H1 (cell line): ENCODE measurements around the gene ZNF362. TPM values are rescaled to one million over a fixed set of nuclear protein-coding genes. Genes with fewer than 3 reads are reported as not detected.

ENCODE experiments used
- CTCF ChIA-PET: fragments of 300-600 bp; sonication (Branson Sonifier 250); formaldehyde crosslinking; loops from one replicate; lab custom pipeline; 2021; ENCODE audit not compliant: partially characterized antibody; lab: Charles Lee
- POLR2A ChIA-PET: fragments of 300-600 bp; sonication (Branson Sonifier 250); formaldehyde crosslinking; loops from one replicate; lab custom pipeline; 2021; ENCODE audit warnings: inconsistent platforms; ENCODE audit not compliant: partially characterized antibody; lab: Charles Lee
- DNase-seq, 2 experiments: peaks; one replicate each; pipeline versions ENCODE4 v3.0.0 to v3.0.0-alpha.2; 2010 to 2022; ENCODE audit warnings: low spot score in 2 of 2, low read depth in 1 of 2, mixed read lengths in 1 of 2
- FAIRE-seq: peaks from 2 replicates; lab custom pipeline; 2011; peaks lifted over from hg19 to GRCh38; lab: Jason Lieb, UNC
- H2AFZ ChIP-seq: 2 replicates; pipeline ENCODE4 v1.8.1; 2012; ENCODE audit warnings: low read length, inconsistent platforms
- H2AK5ac ChIP-seq: 2 replicates; pipeline ENCODE4 v1.6.1; 2013; ENCODE audit warnings: low read depth, low read length
- H2BK120ac ChIP-seq: replicated peaks from 2 replicates; pipeline ENCODE3; 2013; ENCODE audit warnings: low read depth, low read length, inconsistent platforms
- H2BK12ac ChIP-seq: 2 replicates; pipeline ENCODE4 v1.6.1; 2013; ENCODE audit warnings: low read depth, low read length
- H2BK15ac ChIP-seq: 2 replicates; pipeline ENCODE4 v1.6.1; 2013; ENCODE audit warnings: low read length
- H2BK20ac ChIP-seq: 2 replicates; pipeline ENCODE4 v1.6.1; 2013; ENCODE audit warnings: low read length
- H2BK5ac ChIP-seq: 2 replicates; pipeline ENCODE4 v1.6.1; 2013; ENCODE audit warnings: low read depth, low read length
- H3K14ac ChIP-seq: 2 replicates; pipeline ENCODE4 v1.6.1; 2013; ENCODE audit warnings: inconsistent platforms; ENCODE audit not compliant: insufficient read length
- H3K18ac ChIP-seq: 2 replicates; pipeline ENCODE4 v1.6.1; 2013; ENCODE audit warnings: low read length; ENCODE audit errors: extremely low read depth
- H3K23ac ChIP-seq: 2 replicates; pipeline ENCODE4 v1.6.1; 2013; ENCODE audit warnings: inconsistent platforms; ENCODE audit not compliant: insufficient read length
- H3K23me2 ChIP-seq: 2 replicates; pipeline ENCODE4 v1.6.1; 2013; ENCODE audit warnings: low read depth, low read length
- H3K27ac ChIP-seq: 2 replicates; pipeline ENCODE4 v1.6.1; 2011; ENCODE audit warnings: low read depth, low read length, inconsistent platforms
- H3K27me3 ChIP-seq, 4 experiments: replicated peaks in 1 of 4; 1 replicate in 1 of 4; 2 replicates in 3 of 4; pipeline versions ENCODE4 v1.6.1 to v1.8.1; 2011 to 2013; ENCODE audit warnings: low read length in 3 of 4, mild to moderate bottlenecking in 3 of 4, inconsistent platforms in 2 of 4, mixed read lengths in 2 of 4, moderate library complexity in 1 of 4; ENCODE audit not compliant: control insufficient read depth in 3 of 4, insufficient read depth in 3 of 4; ENCODE audit errors: extremely low read depth in 1 of 4
- H3K36me3 ChIP-seq, 4 experiments: 2 replicates each; pipeline versions ENCODE4 v1.6.1 to v1.8.1; 2011 to 2013; ENCODE audit warnings: mild to moderate bottlenecking in 4 of 4, low read length in 3 of 4, moderate library complexity in 2 of 4, control low read depth in 1 of 4, inconsistent platforms in 1 of 4; ENCODE audit not compliant: insufficient read depth in 4 of 4, control insufficient read depth in 2 of 4
- H3K4ac ChIP-seq: replicated peaks from 2 replicates; pipeline ENCODE3; 2013; ENCODE audit warnings: low read length, low read depth, mixed read lengths, inconsistent platforms; ENCODE audit not compliant: insufficient read length
- H3K4me1 ChIP-seq, 4 experiments: replicated peaks in 1 of 4; 1 replicate in 1 of 4; 2 replicates in 3 of 4; pipeline versions ENCODE4 v1.6.1 to v1.8.1; 2011 to 2013; ENCODE audit warnings: low read length in 3 of 4, inconsistent platforms in 2 of 4, mixed read lengths in 1 of 4; ENCODE audit not compliant: insufficient read depth in 4 of 4, control insufficient read depth in 3 of 4
- H3K4me2 ChIP-seq, 2 experiments: 2 replicates each; pipeline versions ENCODE4 v1.6.1 to v1.8.1; 2011 to 2013; ENCODE audit warnings: low read depth in 2 of 2, low read length in 2 of 2, control low read depth in 1 of 2, inconsistent platforms in 1 of 2, mild to moderate bottlenecking in 1 of 2; ENCODE audit not compliant: insufficient read depth in 1 of 2
- H3K4me3 ChIP-seq, 4 experiments: fragments of 200-600, 300-600 bp in 1 of 4; sonication (generic), shearing (Covaris generic), sonication (Bioruptor Twin) in 1 of 4; 2 replicates each; pipeline versions ENCODE4 v1.5.1 to v1.8.1; 2011 to 2016; ENCODE audit warnings: low read length in 4 of 4, low read depth in 3 of 4, control low read depth in 2 of 4, inconsistent platforms in 2 of 4, mild to moderate bottlenecking in 2 of 4, mixed read lengths in 1 of 4, moderate library complexity in 1 of 4; ENCODE audit not compliant: insufficient read depth in 2 of 4; ENCODE audit errors: extremely low read depth in 1 of 4
- H3K56ac ChIP-seq: replicated peaks from 2 replicates; pipeline ENCODE3; 2013; ENCODE audit warnings: low read depth, mild to moderate bottlenecking, mixed read lengths, low read length, inconsistent platforms; ENCODE audit not compliant: insufficient read length
- H3K79me1 ChIP-seq: 2 replicates; pipeline ENCODE4 v1.6.1; 2013; ENCODE audit warnings: low read depth, low read length, control low read depth
- H3K79me2 ChIP-seq, 2 experiments: 2 replicates each; pipeline versions ENCODE4 v1.6.1 to v1.8.1; 2012 to 2013; ENCODE audit warnings: low read length in 2 of 2, mild to moderate bottlenecking in 2 of 2, inconsistent platforms in 1 of 2; ENCODE audit not compliant: insufficient read depth in 2 of 2, control insufficient read depth in 1 of 2
- H3K9ac ChIP-seq, 4 experiments: replicated peaks in 1 of 4; 1 replicate in 1 of 4; 2 replicates in 3 of 4; pipeline versions ENCODE4 v1.6.1 to v1.8.1; 2011 to 2013; ENCODE audit warnings: low read depth in 3 of 4, low read length in 3 of 4, control low read depth in 2 of 4, mild to moderate bottlenecking in 2 of 4, moderate library complexity in 2 of 4, inconsistent platforms in 1 of 4; ENCODE audit errors: extremely low read depth in 1 of 4
- H3K9me3 ChIP-seq, 2 experiments: 2 replicates each; pipeline versions ENCODE4 v1.6.1 to v1.8.1; 2012 to 2013; ENCODE audit warnings: mild to moderate bottlenecking in 2 of 2, moderate library complexity in 2 of 2, control low read depth in 1 of 2, inconsistent platforms in 1 of 2, low read depth in 1 of 2, low read length in 1 of 2, mixed read lengths in 1 of 2; ENCODE audit not compliant: insufficient read depth in 2 of 2
- H4K20me1 ChIP-seq, 2 experiments: replicated peaks in 1 of 2; 2 replicates each; pipeline versions ENCODE3 to v1.8.1; 2011 to 2013; ENCODE audit warnings: inconsistent platforms in 2 of 2, low read length in 2 of 2, mild to moderate bottlenecking in 1 of 2; ENCODE audit not compliant: insufficient read depth in 2 of 2, control insufficient read depth in 1 of 2
- H4K5ac ChIP-seq: 2 replicates; pipeline ENCODE4 v1.6.1; 2013; ENCODE audit warnings: low read length, low read depth, mixed read lengths, inconsistent platforms; ENCODE audit not compliant: insufficient read length
- H4K8ac ChIP-seq: 2 replicates; pipeline ENCODE4 v1.8.0; 2013; ENCODE audit warnings: mild to moderate bottlenecking, moderate library complexity, low read length, inconsistent platforms; ENCODE audit not compliant: insufficient read depth; ENCODE audit errors: extremely low read depth
- H4K91ac ChIP-seq: replicated peaks from 2 replicates; pipeline ENCODE3; 2013; ENCODE audit warnings: low read length, mixed read lengths, inconsistent platforms; ENCODE audit not compliant: insufficient read length
- JUN ChIP-seq: IDR thresholded peaks from 2 replicates; pipeline ENCODE4 v1.6.1; 2011; ENCODE audit warnings: low read depth, mild to moderate bottlenecking, improper control_type of control experiment, low read length
- POLR2A ChIP-seq, 2 experiments: IDR thresholded peaks; 1 replicate in 1 of 2; 2 replicates in 1 of 2; pipeline ENCODE4 v1.6.1; 2011; ENCODE audit warnings: low read depth in 2 of 2, low read length in 2 of 2, mild to moderate bottlenecking in 2 of 2; ENCODE audit errors: control extremely low read depth in 1 of 2
- RFX5 ChIP-seq: IDR thresholded peaks from 2 replicates; pipeline ENCODE4 v1.6.1; 2011; ENCODE audit warnings: low read depth, low read length, improper control_type of control experiment, borderline replicate concordance
- WGBS, 2 experiments: shearing (Covaris generic) in 1 of 2; methylation state at CpG; one replicate each; pipeline versions ENCODE4 v1.1.6 to v1.1.7; 2013 to 2015; ENCODE audit warnings: low lambda C conversion rate in 2 of 2, mixed read lengths in 2 of 2, inconsistent platforms in 1 of 2, low coverage in 1 of 2, missing lambda C conversion rate in 1 of 2; ENCODE audit not compliant: insufficient replicate concordance in 2 of 2, insufficient coverage in 1 of 2, insufficient read length in 1 of 2; ENCODE audit errors: extremely low coverage in 1 of 2, missing lambda C conversion rate in 1 of 2; 5-methylcytosine and 5-hydroxymethylcytosine counted together
- polyA plus RNA-seq, 7 experiments: library from polyadenylated mRNA; depleted of rRNA in 3 of 7; stranded (reverse) in 5 of 7; unstranded in 2 of 7; fragments of >200 nt in 5 of 7; fragments of 200-250 nt in 2 of 7; gene quantifications; 1 replicate in 5 of 7; 2 replicates in 1 of 7; 4 replicates in 1 of 7; pipeline versions ENCODE4 v1.2.1 to v1.2.3, GENCODE V29; 2011 to 2013; ENCODE audit warnings: missing spikeins in 2 of 7, mixed read lengths in 2 of 7
- total RNA-seq: library from RNA; stranded (reverse); fragmentation: NEBNext Ultra II Directional; extraction: Animal tissue kit (Norgen Biotek cat#: 25700); gene quantifications from 2 replicates; pipeline ENCODE4 v1.2.1, GENCODE V29; 2021

The ZNF362 gene
- total and polyA plus RNA-seq, 2 of the 8 experiments (the other 6 are each of a cell fraction or from before 2014, with no cell fraction given) = 24.2 to 27.8 TPM

- H3K4me2 ChIP-seq = no peak overlapping the region
- WGBS, 2 experiments = 84% methylated on average over 7 of the region's 7 CpGs; no CpG with 5 or more reads in 1 of the 2 experiments
- no peak overlapping the region; the same call in 1 of the 2 replicates for H4K8ac ChIP-seq
- H3K4me1 ChIP-seq = peaks cover 0 to 3% (median 0%) of the 10 kb centered on the region in 4 experiments; a peak in 1 of 7 replicates
- H2BK15ac ChIP-seq = no peak overlapping the region
- no peak overlapping the region for H2BK5ac ChIP-seq
- no peak overlapping the region for H4K91ac ChIP-seq
- H3K27ac ChIP-seq = no peak overlapping the region
- H3K79me1 ChIP-seq = no peaks in the 10 kb centered on the region
- H3K23me2 ChIP-seq = no peaks in the 10 kb centered on the region
- POLR2A ChIA-PET = no interaction called here
- no peak overlapping the region for H3K23ac ChIP-seq
- H4K5ac ChIP-seq = no peak overlapping the region
- CTCF ChIA-PET = interaction anchor here (0.8 to 5.0 kb wide), 5 partner anchors 8 to 283 kb away, joined by 3 to 36 read pairs (median 4); no protein-coding TSS in a partner anchor
- no peak for DNase-seq
- H3K36me3 ChIP-seq = peaks cover 0 to 9% (median 7%) of the 10 kb centered on the region in 4 experiments; a peak in 5 of 8 replicates
- H2BK20ac ChIP-seq = no peak overlapping the region
- no peaks in the 10 kb centered on the region for H3K79me2 ChIP-seq
- no peak overlapping the region for H3K4ac ChIP-seq
- H2BK120ac ChIP-seq = no peak overlapping the region
- no peak overlapping the region for H3K9ac ChIP-seq
- no peak overlapping the region for H3K14ac ChIP-seq
- H3K56ac ChIP-seq = no peak overlapping the region
- no peak overlapping the region for H2AK5ac ChIP-seq
- H3K27me3 ChIP-seq = no peaks in the 10 kb centered on the region
- peaks cover 0 to 6% of the 10 kb centered on the region in 2 experiments for H4K20me1 ChIP-seq
- no peak overlapping the region for H2AFZ ChIP-seq
- no peaks in the 10 kb centered on the region for H3K9me3 ChIP-seq
- no peak overlapping the region for H3K18ac ChIP-seq
- no peak overlapping the region for H3K4me3 ChIP-seq
- no peak for FAIRE-seq
- no peak for TF ChIP-seq JUN
- no peak for TF ChIP-seq RFX5
- TF ChIP-seq POLR2A (IDR thresholded peaks at IDR 0.05; ENCODE audit: control extremely low read depth in 1 of 2, low read depth in 2 of 2, low read length in 2 of 2) = no peak
- TF ChIP-seq, all 59 proteins: peak for 0
- no peak overlapping the region for H2BK12ac ChIP-seq
Observed at GRCh38 chr1:33330906-33331305, 74.6 kb downstream of the ZNF362 start.
